Activated CD4-positive, alpha-beta T cell treated with anti-CD3 and anti-CD28 coated beads, Interleukin-2, amount 50 U/mL, for 4 hours (primary cell): ENCODE results near the gene CFAP46.

Source experiments
- DNase-seq, 2 experiments: peaks; one replicate each; pipeline ENCODE4 v3.0.0-alpha.2; 2020

Gene CFAP46

DNA sequence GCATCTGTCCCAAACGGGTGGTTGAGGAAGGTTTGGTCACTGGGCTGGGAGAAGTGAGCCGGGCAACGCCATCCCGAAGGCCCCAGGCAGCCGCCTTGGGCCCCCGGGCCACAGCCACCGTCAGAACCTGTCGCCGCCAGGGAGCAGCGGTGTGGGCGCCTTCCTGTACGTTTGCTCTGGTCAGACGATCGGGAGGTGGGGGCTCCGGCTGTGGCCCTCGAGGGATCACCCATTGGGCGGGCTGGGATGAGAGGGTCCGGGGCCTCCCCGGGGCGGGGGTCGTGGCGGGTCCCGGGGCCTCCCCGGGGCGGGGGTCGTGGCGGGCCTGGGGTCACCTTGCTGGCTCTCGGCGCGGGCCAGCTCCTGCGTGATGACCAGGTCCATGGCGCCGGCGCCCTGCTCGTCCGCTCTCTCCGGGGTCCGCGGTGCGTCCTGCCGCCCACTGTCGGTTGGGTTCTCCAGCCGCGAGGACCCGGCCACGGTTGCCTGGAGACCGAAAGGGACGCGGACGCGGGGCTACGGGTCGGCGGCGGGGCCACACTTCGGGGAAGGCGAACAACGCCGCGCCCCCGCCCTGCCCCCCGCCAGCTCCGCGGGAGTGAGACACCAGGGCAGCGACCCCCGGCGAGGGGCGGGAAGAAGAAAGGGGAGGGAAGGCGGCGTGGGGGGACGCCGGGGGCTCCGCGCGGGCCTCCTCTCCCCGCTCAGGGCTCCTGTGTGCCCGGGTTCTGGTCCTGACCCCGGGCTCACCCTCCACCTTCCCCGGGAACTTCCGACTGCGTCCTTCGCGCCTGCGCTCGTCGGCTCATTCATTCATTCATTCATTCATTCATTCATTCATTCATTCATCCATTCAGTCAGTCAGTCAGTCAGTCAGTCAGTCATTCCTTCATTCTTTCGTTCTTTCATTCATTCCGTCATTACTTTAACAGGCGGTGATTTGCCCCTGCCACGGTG is at the start of gene CFAP46:
CFAP46 (minus strand) TSS at position 470 of the 957 bp plus-strand sequence; CDS start at position 384, 86 bp downstream.
- DNase-seq = no peak

DNA sequence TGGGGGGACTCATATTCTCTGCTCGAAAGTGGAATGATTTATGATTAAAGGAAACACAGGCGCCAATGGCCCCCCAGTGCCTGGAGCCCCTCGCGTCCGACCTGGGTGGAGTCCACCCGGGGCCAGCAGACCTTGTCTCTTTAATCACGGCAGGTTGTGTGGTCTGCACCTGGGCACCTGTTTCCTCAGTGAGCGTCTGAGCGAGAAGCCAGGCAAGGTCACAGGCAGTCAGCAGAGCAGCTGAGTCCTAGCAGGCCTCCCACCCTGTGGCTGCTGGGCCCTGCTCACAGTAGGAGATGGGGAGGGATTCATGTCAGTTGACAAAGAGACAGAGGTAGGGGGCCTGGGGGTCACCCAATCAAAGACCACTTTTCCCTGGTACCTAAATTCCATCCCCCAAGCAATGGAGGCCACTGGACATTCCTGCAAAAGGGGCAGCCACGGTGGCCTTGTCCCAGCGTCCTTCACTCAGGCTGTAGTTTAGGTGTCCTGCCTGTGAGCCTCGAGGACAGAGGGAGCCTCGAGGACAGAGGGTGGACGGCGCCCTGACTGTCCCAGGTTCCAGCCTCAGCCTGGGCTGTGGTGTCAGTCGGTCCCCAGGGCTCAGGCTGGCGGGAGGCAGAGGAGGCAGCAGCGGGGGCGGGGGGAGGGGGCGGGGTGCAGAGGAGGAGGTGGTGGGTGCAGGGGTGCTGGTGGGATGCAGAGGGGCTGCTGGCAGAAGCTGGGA is 49.5 kb upstream of the CFAP46 start:
- DNase-seq = no peak

DNA sequence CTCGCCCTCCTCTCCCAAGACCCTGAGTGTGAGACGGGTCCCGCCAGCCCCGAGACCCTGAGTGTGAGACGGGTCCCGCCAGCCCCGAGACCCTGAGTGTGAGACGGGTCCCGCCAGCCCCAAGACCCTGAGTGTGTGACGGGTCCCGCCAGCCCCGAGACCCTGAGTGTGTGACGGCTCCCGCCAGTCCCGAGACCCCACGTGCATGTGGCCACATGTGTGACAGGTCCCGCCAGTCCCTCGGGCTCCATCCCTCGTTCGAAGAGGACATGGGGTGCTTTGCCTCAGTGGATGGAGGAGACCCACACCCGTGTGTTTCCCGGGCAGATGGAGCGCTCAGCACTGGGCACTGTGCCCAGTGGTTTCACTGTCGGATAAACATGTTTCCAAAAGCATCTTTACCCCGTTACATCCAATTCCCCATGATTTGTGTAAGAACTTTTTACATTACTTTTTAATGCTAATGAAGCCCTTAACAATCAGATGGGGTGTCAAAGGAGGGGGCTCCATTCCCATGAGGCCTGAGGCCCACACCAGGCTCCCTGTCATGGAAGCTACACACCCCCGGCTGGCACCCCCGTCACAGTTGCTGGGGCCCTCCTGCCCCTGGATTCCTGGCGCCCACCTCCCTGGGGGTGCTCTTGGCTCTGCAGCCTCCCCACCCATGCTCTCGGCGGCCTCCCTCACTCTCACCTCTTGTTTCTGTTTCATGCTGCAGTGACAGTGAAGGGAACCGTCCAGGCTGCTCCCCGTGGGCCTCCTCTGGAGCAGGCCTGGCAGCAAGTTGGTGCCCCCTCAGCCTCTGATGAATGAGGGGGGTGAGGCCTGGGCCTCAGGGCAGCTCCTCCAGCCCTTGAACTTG is 48.5 kb upstream of the CFAP46 start:
- DNase-seq = no peak

DNA sequence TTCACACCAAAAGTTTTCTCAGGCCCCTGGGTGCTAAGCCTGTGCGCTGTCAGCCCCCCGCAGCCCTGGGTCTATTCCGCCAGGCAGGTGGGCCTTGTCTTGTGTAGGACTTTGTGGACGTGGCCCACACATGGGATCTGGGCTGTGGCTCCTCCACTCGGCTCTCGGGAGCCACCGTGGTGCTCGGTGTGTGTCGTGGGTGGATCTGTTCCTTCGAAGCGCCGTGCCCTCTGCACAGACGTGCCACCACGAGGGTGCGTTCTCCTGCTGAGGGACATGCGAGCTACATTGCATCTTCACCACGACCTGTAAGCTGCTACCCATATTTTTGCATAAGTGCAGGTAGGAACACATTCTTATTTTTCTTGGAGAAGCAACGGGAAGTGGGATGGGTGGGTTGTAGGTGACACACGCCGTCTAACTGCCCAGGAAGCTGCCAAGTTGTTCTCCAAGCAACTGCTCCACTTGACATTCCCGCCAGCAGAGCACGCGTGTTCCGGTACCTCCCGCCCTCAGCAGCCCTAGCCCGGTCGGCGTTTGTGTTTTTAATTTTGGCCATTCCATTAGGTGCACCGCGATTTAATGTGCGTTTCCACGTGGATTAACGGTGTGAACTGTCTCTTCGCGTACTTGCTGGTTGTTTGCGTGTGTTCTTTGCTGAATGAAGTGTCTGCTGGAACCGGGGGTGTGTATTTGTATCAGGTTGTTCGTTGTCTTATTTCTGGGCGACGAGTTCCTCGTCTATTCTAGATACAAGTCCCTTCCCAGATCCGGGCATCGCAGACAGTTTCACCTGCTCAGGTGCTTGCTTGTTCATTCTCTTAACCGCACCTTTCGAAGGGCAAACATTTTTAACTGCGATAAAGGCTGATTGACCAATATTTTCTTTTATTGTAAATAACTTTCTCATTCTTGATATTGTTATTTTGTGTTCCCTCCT is 47.4 kb upstream of the CFAP46 start:
- DNase-seq = no peak

DNA sequence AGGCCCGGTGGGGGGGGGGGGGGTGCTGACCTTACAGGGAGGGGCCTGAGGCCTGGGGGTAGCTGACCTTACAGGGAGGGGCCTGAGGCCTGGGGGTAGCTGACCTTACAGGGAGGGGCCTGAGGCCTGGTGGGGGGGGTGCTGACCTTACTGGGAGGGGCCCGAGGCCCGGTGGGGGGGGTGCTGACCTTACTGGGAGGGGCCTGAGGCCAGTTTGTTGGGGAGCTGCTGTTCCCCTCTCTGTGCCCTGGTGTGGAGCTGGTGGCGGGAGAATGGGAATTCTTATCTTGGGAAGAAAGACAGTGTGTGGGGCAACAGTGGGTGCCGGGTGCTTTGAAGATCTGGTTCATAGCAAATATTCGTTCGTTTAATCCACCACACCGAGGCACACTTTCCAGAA is 46.6 kb upstream of the CFAP46 start:
- no peak for DNase-seq

DNA sequence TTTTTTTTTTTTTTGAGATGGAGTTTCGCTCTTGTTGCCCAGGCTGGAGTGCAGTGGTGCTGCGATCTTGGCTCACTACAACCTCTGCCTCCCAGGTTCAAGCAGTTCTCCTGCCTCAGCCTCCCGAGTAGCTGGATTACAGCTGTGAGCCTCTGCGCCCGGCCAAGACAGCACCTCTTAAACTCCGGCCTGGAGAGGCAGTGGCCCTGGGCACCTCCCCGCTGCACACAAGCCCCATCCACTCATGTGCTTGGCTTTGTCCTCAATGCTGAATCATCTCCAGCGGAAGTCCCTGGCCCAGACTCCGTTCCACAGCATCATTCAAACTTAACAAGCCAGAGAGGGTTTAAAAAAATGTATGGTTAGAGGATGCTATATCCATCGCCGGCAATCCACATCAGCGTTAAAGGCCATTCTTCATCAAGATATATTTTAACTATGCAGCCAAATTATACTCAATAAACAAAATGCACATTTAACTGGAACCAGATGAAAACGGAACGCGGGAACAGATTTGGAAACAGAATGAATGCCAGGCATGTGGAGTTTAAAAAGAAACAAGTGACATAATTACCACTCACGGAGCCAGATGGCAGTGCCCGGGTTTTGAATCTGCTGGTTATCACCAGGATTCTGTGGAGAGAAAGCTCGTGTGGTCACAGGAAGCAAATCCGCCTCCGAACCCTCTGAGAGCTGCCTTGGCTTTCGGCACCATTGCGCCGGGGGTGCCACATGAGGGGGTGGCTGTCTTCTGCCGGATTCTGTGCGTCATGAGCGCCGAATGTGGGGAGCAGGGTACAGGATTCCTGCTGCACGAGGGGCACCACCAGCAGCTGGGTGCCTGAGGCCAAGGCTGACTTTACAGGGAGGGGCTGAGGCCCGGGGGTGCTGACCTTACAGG is 45.6 kb upstream of the CFAP46 start:
- DNase-seq = no peak

DNA sequence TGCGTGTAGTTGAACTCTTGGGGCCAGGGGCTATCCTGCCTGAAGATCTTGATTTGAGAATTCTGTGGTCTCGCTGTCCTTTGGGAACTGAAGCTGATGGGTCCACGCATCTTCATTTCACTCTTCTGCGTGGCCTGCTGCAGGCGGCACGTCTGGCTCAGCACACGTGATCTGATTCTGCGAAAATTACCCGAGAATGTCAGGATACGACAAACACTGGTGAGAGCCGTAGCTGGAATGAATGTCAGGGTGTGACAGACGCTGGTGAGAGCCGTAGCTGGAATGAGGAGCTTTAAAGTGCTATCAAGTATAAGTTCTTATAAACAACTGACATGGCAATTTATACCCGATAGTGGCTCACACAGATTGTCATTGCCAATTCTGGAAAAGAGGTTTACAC is 44.6 kb upstream of the CFAP46 start:
- no peak for DNase-seq

DNA sequence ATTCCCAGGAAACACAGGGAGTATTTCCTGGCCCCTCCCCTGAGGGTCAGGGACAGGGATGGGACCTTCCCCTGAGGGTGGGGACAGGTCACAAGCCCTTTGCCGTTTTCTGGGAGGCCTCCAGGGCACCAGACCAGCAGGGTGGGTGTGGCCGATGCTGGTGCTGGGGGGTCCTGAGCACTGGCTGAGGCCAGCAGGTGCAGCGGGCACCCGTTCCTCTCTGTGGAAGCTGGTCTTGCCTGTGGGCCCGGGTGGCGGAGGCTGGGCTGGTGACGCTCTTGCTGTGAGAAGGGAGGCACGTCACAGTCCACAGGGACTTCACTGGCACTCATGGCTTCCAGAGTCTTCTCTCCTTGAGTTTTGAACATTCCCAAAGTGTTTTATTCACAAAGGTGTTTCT is 44.2 kb upstream of the CFAP46 start:
- DNase-seq = no peak

DNA sequence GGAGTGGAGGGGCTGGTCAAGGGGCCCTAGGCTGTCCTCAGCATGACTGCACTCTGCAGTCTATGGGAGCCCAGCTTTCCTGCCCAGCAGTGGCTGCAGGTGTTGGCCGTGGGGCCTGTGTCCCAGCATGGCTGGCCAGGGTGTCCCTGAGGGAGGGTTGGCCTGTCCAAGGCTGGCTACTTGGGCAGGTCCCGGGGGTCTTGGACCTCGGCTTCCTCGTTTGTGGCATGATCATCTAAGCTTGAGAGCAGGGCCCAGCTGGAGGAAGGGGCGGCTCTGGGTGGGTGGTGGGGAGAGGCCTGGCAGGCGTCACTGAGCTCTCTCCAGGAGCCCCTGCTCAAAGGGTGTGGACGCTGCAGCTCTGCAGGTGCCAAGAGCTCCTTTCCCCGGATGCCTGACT is 43.7 kb upstream of the CFAP46 start:
- DNase-seq = no peak

DNA sequence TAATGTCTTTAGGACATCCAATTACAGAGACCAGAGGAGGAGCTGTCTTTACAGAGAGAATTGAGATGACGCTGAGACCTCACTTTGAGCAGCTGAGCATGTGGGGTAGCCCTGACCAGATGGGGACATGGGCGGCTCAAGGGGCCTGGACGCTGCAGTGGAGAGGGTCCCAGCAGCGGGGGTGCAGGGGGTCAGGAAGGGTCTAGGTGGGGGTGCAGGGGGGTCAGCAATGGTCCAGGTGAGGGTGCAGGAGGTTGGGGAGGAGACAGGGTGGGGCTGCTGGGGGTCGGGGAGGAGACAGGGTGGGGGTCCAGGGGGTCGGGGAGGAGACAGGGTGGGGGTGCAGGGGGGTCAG is 43.2 kb upstream of the CFAP46 start:
- no peak for DNase-seq

DNA sequence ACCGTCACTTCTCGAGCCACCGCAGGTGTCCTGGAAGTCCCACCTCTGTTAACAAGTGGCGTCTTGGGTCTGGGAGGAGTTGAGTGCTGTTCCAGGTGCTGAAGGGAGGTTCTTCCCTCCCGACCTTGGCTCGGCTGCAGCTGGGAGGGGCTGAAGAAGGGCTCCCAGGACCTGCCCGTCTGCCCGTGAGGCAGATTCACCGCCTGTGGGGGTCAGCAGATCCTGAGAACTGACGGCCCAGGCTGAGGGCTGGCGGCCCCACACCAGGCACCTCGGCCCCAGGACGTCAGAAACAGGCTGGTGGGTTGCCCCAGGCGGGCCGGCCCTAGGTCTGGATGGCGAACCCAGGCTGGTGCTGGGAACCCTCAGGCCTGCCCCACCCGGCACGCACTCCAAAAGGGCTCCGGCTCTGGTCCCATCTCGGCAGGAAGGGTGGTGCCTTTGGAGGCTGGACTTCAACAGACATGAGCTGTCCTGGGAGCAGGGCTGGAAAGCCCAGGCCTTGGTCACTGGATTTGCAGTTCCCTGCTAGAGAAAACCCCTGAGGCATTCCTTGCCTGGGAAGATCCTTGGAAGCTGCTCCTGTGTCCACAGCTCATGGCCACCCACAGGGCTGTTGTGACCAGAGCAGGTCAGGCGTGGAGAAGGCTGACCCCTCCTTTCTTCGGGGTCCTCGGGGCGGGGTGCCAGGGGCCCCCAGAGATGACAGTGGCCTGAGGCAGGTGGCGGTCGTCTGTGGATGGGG is 42.6 kb upstream of the CFAP46 start:
- DNase-seq = no peak

DNA sequence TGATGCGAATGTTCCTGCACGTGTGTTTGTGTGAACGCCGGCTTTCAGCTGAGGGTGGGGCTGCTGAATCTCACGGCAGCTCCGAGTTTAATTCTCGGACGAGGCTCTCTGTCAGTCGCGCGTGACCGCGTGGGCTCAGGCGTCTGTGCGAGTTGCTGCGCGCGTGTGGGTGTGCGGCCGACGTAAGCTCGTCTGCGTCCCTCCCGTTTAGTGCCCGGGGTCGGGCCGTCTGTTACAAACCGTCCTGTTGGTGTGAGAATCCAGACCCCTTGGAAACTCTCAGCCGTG is 41.6 kb upstream of the CFAP46 start:
- no peak for DNase-seq

DNA sequence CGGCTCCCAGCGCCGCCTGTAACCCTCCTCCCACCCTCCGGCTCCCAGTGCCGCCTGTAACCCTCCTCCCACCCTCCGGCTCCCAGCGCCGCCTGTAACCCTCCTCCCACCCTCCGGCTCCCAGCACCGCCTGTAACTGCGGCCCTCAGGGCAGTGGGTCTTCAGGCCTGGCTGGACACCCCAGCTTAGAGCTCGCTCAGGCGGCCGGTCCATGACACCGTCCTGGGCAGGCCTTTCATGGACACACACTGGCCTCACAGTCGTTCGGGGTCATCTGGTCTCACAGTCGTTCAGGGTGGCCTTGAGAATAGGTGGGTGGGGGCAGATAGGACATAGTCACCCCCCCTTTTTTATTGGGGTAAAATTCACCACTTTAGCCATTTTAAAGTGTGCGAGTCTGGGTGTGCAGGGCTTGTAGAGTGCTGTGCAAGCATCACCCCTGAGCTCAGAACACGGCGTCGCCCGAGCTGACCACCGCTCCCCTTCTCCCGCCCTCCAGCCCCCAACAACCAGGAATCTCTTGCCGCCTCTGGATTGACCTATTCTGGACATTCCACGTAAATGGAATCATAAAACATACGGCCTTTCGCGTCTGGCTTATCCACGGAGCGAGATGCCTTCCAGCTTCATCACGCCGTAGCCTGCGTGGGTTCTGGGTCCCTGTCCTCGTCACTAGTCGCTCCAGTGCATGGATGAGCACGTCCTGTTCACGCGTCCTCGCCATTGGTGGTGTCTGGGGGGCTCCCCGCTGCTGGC is 41.1 kb upstream of the CFAP46 start:
- DNase-seq = no peak

DNA sequence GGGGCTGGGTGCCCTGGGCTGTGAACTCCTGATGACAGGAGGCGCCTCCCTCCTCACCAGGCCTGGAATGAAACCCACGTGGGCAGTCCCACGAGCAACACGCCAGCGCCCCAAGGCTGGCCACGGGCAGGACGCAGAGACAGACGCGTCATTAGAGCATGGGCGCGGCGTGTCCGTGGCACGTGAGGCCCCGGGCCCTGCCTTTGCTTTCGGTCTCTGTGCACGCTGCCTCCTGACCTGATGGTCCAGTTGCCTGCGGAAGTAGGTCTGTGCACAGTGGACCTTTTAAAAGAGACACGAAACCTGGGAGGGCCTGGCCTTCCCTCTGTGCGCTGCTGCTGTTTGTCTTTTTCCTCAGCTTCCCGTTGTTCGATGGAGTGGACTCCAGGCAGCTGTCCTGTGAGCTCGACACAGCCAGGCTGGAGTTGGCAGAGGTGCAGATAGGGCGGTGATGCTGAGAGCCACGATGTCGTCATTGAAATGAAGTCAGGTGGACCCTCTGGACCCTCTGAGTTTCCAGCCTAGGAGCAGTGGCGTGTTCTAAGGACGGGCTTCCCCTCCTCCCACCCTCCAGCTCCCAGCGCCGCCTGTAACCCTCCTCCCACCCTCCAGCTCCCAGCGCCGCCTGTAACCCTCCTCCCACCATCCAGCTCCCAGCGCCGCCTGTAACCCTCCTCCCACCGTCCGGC is 40.1 kb upstream of the CFAP46 start:
- DNase-seq = no peak

DNA sequence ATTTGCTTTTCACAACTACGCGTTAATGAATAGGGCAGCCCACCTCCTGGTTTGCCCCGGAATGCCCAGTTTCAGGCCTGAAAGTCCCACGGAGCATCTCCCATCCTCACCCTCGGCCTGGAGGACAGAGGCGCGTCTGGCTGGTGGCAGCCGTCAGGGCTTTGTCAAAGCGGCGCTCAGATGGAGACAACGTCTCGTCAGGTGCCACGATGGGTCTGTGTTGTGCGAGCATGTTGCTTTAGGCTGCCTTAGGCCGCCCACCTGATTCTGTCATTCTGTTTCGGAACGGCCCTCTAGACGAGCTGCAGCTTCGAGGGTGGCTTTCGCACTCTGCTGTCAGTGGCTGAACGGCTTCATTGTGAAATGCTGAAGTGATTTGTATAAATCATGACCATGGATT is 39.4 kb upstream of the CFAP46 start:
- no peak for DNase-seq

DNA sequence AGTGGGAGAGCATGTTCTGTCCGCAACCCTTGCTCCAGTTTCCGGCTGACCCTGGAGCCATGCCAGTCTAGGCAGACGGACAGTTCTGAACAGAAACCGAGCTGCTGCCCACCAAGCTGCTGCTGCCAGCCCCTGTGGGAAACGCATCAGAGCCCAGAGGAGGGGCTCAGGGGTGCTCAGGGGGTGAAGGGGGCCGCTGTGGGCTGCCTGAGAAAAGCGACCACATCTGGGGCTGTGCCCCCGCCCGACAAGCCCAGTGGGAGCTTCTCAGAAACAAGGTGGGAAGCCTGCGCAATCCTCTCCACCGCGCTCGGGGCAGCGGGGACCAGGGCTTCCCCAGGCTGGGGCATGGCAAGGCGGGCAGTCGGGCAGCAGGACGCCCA is 38.8 kb upstream of the CFAP46 start:
- no peak for DNase-seq

DNA sequence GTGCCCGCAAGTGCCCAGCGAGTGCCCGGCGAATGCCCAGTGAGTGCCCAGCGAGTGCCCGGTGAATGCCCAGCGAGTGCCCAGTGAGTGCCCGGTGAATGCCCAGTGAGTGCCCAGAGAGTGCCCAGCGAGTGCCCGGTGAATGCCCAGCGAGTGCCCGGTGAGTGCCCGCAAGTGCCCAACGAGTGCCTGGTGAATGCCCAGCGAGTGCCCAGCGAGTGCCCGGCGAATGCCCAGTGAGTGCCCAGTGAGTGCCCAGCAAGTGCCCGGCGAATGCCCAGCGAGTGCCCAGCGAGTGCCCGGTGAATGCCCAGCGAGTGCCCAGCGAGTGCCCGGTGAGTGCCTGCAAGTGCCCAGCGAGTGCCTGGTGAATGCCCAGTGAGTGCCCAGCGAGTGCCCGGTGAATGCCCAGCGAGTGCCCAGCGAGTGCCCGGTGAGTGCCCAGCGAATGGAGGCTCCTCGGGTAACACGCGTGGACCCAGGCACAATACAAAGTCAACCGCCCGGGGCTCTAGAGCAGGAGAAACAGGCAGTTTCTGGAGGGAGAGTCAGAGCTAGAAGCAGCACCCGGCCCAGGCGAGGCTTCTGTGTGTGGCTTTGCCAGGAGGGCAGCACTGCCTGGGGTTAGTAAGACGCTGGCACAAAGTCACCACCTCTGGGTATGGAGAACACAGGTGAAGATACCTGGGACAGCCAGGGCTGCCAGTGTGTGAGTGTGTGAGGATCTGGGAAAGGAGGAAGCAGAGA is 38.2 kb upstream of the CFAP46 start:
- DNase-seq = no peak
